GM04503 (cell line): ENCODE data around the gene DELE1.
A peak's percentile ranks its signal among the peaks of the same experiment; 100 is the strongest.

ENCODE experiments used
- DNase-seq: peaks from one replicate; pipeline ENCODE4 v3.0.0-alpha.2; 2012; ENCODE audit warnings: low read depth

DELE1 gene

DNA sequence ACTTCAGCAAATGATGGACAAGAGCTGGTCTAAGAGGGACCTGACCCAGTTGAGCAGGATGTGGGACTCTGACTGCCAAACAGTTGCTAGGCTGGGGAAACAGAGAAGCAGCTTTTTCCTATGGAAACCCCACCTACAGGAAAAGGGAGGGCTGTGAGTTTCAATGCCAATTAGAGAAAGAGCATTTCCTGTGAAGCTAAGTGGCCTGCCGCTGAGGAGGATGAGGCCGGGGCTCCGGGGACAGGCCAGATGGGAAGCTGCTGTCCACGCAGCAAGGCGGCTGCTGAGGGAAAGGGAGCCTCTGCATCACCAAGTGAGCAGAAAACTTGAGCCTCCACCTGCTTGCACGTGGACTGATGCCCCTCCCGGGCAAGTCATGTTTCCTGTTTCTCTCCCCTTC lies 34.4 kb downstream of the DELE1 start, which contains the start of gene PCDH12:
PCDH12 (minus strand) TSS at position 90 of the 400 bp plus-strand sequence. CDS start 351 bp downstream, outside the sequence.
- DNase-seq = no peak

- DNase-seq = no peak
Measured at GRCh38 chr5:141958546-141959172, 35.0 kb downstream of the DELE1 start.

DNA sequence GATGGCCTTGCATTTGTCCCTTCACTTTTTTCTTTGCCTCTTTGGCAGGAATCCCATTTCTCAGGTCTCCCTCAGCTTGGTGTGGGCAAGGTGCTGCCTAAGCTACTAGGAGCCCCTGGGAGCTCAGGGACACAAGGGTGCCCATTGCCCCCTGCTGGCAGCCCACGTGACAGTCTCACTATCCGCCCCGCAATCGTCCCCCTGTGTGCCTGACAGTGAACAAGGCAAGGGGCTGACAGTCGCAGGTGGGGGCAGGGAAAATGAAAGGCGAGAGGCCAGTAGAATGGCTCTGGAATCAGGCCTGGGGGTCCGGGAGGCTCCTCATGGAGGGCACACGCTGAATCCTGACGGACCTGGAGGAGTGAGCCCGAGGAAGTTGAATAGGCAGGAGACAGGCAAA lies 36.3 kb downstream of the DELE1 start:
- no peak for DNase-seq

DNA sequence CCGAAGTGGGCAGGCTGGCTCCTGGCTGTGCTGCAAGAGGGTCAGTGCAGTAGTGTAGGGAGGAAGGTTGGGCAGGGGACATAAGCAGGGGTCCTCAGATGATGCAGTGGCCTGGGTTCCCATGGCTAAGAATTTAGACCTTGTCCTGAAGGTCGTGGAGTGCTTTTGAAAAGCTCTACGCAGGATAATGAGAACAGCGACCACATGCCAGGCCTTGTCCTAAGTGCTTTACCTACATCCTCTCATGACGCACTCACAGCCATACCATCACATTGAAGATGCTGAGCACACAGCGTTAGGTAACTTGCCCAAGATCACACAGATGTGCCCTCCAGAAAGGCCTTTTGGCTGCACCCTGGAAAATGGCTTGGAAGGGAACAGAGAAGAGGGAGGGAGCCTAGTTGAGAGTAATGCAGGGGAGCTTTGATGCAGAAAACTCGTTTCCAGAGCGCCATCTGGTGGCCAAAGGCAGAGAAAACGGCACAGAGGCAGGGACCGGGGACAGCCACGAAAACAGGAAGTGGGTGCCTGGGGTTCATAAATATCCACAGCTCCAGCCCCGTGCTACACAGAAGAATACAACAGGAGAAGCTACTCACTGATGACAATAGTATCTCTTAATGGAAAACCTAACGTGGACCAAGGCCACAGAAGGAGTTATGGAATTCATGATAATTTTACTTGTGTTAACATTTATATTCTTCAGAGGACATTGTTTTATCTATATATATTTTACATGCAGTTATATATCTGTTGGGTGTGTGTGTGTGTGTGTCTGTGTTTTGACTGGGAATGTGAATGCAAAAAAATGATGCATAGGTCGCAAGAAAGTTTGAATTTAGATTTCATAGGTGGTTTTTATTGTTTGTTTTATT lies 37.0 kb downstream of the DELE1 start:
- DNase-seq = peak; percentile 42

- DNase-seq = no peak
Measured at GRCh38 chr5:141961466-141961865, 37.8 kb downstream of the DELE1 start.

DNA sequence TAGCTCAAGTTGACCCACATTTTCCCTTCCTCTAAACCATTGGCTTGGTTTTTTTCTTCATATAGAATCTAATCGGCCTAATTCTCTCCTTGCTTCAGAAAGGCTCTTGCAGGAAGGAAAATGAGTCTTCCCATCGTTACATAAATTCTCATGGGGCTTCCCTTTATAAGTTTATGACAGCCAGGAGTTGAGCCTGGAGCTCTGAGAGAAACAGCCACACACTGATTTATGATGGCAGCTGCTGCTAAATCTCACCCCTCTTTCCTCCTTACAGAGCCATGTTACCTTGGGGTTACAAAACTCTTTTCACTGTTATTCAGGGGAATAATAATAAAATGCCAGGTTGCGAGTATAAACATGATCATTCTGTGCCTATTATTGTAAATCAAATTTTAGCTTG lies 40.0 kb downstream of the DELE1 start:
- DNase-seq = no peak

DNA sequence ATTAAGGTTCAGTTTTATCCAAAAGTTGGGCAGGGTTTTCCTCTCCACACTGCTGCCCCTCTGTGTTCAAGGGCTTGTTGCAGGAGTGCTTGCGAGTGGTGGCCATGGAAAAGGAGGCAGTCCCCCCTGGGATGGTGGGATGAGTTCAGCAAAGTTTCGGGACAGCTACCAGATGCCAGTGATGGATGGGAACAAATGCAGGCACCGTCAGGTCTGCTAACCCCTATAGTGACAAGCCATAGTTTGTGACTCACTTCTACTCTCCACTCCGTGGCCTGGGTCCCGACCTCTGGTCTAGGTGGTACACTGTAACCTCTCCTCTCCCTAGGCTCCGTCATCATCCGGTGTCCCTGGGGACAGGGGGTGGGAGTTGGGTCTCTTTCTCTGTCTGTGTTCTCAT lies 41.4 kb downstream of the DELE1 start:
- no peak for DNase-seq

DNA sequence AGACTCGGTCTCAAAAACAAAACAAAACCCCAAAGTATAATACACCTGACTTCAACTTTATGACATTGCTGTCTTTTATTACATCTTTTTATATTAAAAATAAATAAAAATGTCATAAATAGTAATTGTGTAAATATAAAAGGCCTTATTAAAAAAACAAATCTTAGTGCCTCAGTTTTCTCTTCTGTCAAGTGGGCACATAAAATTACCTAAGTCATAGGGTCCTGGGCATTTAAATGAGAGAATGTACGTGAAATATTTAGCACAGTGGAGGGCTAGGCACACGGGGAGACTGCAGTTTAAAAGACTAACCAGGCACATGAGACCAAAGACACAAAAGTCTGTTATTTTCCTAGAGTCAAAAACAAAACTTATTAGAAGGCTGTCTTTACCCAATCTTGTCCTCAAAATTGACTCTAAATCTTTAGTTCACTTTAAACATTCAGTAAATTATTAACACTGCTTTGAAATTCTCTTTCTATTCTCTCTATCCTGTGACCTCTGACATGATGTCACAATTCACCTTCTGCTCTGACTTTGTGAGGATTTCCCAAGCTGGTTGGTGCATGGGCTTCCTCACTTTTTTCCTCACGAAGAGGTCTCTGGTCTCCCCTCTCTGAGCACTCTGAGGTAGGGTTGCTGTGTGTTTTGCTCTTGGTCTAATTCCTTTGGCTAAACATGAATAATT lies 42.7 kb downstream of the DELE1 start:
- no peak for DNase-seq

DNA sequence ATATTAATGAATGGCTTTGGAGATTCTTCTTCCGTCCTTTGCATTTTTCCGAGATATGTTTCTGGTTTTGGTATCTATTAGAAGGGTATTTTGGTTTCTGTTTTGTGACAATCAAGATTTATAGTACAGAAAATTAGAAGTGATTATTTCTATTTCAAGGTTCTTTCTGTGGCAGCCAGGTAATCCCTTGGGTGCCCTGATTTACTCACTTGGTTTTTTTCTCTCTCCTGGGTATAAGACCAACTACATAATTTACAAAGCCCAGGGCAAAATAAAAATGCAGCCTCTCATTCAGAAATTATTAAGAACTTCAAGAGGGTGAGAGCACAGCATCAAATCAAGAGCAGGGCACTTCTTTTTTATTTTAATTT lies 43.3 kb downstream of the DELE1 start:
- no peak for DNase-seq

GRCh38 chr5:141968914-141969608 lies 45.4 kb downstream of the DELE1 start, which contains the start of gene RNF14:
RNF14 (plus strand) TSS chr5:141969105; CDS start chr5:141973589, 4,484 bp downstream.
- peak; percentile 56 for DNase-seq

DNA sequence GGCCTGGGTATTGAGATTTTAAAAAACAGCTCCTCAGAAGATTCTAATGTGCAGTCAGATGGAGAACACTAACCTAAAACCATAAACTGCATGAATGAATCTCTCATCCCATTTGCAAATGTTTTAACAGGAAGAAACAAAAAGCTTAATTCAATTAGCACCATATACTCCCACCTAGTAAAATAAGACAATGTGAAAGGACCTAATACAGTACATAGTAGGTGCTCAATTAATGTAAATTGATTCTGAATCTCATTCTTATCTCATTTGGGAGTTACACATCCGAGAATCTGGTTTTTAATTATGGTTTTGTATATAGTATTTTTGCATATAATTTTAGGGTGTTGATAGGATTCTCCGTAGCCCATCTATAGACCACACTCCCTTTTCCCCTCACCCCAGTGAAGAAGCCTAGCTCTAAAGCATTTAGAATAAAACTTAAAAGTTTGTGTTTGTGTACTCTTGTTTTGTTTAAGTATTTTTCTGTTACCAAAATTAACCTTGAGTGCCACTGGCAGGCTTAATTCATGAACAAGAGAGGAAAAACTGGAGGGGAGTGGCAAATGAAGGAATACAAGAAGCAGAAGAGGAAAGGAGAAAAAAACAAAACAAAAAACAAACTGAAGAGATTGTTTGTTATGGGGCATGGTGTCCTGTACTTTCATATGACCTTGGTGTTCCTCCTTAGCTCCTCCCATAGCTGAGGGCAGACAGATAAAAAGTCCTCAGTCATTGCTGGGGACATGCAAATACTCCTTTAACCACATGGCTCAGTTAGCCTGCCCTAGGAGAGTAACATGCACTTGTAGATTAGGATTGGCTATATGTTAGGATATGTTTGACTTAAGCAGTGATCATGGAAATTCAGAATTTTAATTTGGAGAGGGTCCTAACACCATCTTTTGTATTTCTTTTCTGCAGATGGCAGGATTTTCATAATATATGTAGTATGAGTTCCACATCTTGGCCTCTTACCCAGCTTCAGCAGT lies 46.4 kb downstream of the DELE1 start:
- no peak for DNase-seq

DNA sequence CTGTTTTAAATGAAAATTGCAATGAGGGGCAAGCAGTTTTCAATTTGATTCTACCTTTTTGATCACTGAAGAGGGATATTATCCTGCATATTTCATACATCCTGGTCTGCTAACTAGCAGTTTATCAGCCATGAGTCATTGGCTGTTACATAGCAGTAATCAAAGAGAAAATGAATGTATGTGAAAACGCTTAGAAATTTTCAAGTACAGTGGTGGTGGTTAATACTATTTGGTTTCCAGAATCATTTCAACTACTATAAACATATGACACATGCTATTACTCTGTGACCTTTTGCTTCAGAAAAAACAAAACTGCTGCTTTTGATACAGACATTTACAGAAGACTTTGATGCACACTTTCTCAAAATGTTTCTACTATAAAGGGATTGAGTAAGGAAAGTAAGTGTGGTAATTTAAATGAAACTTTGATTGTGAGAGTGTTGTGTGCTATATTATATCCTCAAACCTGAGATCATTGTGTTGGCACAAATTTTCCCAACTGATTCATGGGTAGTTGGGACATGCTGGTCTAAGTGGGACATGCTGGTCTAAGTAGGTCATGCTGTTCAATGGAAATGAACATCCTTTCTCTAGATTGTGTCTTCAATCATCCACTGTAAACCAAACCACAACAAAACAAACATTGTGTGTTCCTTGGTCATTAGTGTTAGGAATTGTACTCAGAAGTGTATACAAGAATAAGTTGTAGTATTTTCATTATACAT lies 50.4 kb downstream of the DELE1 start:
- DNase-seq = no peak

- DNase-seq = no peak
Measured at GRCh38 chr5:141976176-141976575, 52.5 kb downstream of the DELE1 start.

- DNase-seq = no peak
Measured at GRCh38 chr5:141978389-141978788, 54.7 kb downstream of the DELE1 start.

DNA sequence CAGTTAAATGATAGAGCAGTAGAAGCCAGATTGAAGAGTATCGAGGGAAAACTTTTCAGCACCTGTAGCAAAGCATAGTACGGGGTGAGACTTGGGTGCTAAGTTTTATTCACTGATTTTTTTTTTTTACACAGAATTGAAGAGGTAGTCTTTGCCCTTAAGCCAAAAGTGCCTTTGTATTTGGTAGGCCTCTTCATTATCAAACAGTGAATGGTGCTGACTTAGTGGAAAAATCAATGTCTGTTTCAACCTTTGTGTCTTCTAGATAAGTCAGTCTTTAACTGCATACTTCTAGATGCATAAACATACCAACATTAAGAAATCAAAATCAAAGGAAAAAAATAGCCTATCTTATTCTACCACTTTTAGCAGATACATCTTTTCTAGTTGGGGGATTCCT lies 59.0 kb downstream of the DELE1 start:
- no peak for DNase-seq

DNA sequence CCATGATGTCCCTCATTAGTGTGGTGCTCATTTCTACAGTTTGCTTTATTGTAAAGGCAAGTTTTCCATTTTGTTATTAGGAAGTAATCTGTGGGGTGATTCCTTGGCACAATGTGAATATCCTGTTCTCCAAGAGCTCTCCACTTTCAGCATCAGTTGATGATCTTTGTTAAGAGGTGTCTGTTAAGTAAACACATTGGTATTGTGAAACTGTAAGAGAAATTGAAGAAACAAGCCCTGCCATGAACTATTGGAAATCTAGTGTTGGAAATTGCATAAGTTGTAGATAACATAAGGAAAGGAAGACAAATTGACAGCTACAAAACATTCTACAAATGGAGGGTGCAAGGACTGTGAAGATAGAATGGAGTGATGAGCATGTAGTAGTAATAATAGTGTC lies 62.4 kb downstream of the DELE1 start:
- no peak for DNase-seq

GRCh38 chr5:141989720-141990119 lies 66.0 kb downstream of the DELE1 start:
- DNase-seq = no peak
